Caki2 (cell line): ENCODE measurements around the gene CELA2A. TPM values are rescaled to one million over a fixed set of nuclear protein-coding genes. Genes with fewer than 3 reads are reported as not detected.
"Not testable (repeated sequence)": the region's sequence is repeated elsewhere in the genome, so short reads cannot be mapped to it uniquely, and the experiment has no call there.

Source experiments
- DNase-seq: peaks from one replicate; pipeline ENCODE4 v3.0.0-alpha.2; 2015; ENCODE audit warnings: low read depth
- in situ Hi-C: cut with HindIII; loops from 2 replicates; pipeline ENCODE4 v1.10.0; 2016; ENCODE audit warnings: low sequenced_read_pairs, low pct_unique_long_range_greater_than_20kb, mixed read lengths
- total RNA-seq: library from RNA; depleted of rRNA; stranded (reverse); fragments of >200 nt; shearing (Covaris generic); gene quantifications from 2 replicates; pipeline ENCODE4 v1.2.3, GENCODE V29; 2014; ENCODE audit warnings: low replicate concordance

CELA2A gene
- total RNA-seq, 1 experiment from 2014 or later: not detected

- DNase-seq, in situ Hi-C loops: not testable (repeated sequence)
Observed at GRCh38 chr1:15482455-15482854, 25.9 kb downstream of the CELA2A start.

DNA sequence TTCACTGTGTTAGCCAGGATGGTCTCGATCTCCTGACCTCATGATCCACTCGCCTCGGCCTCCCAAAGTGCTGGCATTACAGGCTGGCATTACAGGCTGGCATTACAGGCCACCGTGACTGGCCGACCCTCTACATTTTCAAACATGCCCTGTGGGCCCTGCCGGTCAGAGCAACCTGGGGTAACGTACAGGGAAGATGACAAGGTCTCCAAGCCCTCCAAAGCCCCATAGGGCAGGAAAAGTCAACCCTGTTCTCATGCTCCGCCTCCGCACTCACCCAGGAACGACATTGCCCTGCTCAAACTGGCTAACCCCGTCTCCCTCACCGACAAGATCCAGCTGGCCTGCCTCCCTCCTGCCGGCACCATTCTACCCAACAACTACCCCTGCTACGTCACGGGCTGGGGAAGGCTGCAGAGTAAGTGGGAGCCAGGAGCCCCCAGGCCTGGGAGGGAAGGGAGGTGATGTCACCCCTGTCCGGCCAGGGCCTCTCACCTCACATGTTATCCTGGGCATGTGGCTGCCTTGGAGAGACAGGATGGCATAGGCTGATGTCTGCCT, 26.5 kb downstream of the CELA2A start:
- in situ Hi-C loops, DNase-seq: not testable (repeated sequence)

DNA sequence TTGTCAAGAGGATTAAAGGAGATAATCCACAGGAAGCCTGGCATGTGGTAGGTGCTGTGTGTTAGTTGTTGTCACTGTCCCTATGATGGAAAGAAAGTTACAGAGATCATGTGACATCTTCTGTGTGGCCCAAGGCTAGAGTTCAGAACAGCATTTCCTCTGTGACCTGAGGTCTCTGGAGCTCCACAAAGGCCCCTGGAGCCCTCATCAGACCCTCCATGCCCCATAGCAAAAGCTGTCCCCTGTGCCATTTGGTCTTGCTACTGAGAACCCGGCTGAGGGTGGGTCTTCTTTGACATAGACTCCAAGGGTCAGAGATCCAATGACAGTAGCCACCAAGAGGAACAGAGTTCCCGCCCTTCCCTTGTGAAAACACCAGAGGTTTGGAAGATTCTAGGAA, 27.4 kb downstream of the CELA2A start:
- DNase-seq: no peak
- in situ Hi-C loops: no loop called here

DNA sequence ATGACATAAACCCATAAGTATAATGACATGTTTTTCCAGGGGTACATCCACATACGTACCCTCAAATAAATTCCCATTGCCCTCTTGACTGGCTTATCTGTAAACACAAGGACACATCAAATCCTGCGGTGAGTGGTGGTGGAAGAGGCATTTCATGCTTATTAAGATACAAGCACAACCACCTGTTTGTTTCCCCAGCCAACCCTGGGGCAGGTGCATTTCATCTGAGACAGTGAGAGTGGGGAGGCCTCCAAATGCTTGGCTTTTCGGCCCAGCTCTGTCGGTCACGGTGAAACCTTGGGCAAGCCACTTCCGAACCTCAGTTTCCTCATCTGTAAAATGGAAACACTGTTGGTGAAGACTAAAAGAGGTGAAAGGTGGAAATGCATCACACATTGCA, 27.9 kb downstream of the CELA2A start:
- in situ Hi-C loops, DNase-seq: not testable (repeated sequence)

DNA sequence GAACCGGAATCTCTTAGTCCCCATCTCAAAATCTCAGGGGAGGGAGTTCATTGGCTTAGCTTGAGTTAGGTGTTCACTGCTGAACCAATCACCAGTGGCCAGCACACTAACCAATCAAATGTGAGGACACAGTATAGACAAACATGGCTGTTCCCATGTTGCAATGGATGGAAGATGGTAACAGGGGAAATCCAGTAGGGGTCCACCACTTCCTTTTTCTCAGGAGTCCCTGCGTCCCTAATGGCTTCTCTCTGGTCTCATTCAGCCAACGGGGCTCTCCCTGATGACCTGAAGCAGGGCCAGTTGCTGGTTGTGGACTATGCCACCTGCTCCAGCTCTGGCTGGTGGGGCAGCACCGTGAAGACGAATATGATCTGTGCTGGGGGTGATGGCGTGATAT, 29.1 kb downstream of the CELA2A start:
- DNase-seq: no peak
- in situ Hi-C loops: no loop called here

GRCh38 chr1:15486844-15487610, 30.5 kb downstream of the CELA2A start:
- in situ Hi-C loops: not testable (repeated sequence)

DNA sequence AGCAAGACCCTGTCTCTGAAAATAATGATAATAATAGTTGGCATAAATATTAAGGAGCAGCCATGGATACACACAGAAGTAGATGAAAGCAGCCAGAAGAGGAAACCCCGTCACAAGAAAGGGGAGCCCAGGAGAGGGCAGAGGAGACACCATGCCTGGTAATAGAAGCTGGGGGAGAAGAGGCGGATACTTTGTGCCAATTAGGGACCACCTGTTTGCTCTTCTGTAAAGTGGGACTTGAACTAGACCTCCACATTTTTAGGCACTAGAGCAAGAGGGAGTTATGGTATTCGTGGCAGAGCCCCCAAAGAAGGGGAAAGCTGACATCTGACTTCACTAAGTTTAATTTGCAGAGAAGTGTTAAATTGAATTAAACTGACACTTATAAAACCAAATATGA, 31.8 kb downstream of the CELA2A start:
- no peak for DNase-seq
- in situ Hi-C loops: no loop called here

More at GRCh38 chr1:15486844-15487610, 30.5 kb downstream of the CELA2A start:
- not testable (repeated sequence) for DNase-seq

GRCh38 chr1:15489052-15489736, 32.7 kb downstream of the CELA2A start:
- in situ Hi-C loops: no loop called here
- DNase-seq: no peak

GRCh38 chr1:15491010-15491409, 34.5 kb downstream of the CELA2A start:
- DNase-seq, in situ Hi-C loops: not testable (repeated sequence)

DNA sequence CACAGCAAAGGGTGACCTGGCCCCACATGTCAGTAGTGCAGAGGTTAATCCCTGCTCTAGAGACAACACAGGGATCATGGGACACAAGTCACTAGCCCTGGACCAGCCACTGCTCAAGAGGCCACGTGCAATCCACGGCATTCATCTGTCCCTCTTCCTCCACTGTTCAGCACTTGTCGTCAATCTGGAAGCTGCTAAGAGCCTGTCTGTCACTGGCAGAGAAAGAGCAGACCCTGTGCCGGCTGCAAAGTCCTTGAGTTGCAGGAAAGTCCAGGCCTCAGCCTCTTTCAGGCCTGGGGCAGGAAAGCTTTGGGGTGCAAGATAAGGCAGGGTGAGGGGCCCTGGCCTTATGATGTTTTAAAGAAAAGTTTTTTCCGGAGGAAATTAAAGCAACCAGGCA, 36.1 kb downstream of the CELA2A start:
- in situ Hi-C loops: no loop called here
- no peak for DNase-seq

DNA sequence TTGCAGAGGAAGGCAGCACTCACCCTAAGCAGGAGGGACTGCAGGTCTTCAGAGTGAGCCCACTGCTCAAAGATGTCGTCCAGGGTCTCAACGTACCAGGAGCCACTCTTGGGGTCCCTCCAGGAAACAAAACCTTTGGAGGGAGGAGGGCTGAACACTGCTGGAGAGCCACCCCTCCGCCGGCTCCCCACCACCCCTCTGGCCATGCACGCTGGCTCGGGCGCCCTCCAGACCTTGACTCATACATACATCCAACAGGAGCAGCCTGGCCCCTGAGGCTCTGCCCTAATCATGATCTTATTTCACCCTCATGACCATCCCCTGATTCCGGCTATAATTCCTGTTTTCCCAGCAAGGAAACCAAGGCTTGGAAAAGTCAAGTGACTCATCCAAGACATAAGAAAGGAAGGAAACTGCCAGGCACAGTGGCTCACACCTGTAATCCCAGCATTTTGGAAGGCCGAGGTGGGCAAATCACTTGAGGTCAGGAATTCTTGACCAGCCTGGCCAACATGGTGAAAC, 37.4 kb downstream of the CELA2A start:
- in situ Hi-C loops: no loop called here
- no peak for DNase-seq

GRCh38 chr1:15500184-15501178, 43.9 kb downstream of the CELA2A start:
- in situ Hi-C loops: no loop called here
- DNase-seq: no peak

DNA sequence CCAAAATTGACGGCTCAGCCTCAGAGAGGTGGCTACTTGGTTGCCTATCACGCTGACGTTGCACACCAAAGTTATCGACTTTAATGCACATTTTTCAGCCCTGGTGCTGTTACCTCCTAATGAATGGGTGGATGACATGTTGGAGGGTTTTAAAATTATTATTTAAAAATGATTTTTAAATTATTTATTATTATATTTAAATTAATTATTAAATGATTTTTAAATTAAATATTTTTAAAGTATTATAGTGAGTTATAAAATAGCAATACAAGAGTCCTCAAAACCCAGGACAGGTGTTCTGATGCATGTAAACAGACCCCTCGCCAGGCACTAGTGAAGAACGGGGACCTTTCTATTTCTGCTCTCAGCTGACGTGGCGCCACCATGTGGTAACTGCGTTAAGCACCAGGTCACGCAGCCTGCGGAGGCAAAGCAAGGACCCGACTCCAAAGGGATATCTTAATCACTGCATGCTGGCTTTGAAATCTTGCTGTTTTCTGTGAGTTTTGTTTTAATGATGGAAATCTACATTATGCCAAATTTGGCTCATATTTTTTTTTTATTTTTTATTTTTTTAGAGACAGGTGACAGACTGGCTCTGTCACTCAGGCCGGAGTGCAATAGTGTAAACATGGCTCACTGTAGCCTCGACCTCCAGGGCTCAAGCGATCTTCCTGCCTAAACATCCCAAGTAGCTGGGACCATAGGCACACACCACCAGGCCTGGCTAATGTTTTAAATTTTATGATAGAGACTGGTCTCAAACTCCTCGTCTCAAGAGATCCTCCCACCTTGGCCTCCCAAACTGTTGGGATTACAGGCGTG, 44.9 kb downstream of the CELA2A start:
- in situ Hi-C loops: no loop called here

GRCh38 chr1:15504436-15504835, 47.9 kb downstream of the CELA2A start:
- DNase-seq: no peak
- in situ Hi-C loops: no loop called here

More for the DNA sequence above, 44.9 kb downstream of the CELA2A start:
- no peak for DNase-seq

DNA sequence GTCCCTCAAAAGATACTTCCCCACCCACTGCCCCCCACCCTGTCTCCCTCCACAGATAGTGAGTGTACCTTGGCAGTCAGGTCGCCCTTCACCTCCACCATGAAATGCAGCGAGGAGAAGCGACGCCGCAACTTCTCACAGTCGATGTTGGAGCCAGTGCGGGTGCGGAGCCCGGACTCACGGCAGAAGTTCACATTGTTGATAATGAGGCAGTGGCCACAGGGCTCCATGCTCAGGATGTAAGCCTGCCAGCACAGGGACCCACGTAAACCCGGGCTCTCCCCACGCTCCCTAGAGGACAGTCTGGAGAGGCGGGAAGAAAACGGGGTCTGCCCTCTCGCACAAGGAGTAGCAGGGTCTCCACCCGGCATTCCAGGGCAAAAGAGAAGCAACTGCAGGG, 50.3 kb downstream of the CELA2A start:
- in situ Hi-C loops: no loop called here
- no peak for DNase-seq

DNA sequence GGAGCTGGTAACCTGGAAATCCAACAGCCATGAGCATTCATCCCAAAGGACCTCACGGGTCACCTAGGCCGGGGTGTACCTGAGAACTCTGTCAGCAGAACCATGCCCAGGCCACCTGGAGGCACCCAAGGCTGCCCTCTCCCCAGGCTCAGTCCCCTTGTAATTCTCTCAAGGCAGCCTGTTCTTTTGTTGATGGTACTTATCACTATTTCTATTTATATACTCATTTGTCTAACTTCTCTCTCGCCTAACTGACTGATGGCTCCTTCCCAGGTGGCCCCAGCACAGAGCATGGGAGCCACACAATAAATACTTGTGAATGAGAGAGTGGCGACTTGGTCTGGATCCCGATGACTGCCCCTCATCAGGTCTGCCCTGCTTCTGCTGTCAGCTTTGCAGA, 50.7 kb downstream of the CELA2A start:
- in situ Hi-C loops: no loop called here
- no peak for DNase-seq
